Uterus (tissue), 2 donors: Measurements from ENCODE around the gene NCAM2.

ENCODE experiments used
- CTCF ChIP-seq, 4 experiments: fragments of 200-600 bp in 2 of 4; fragments of 450-650 bp in 2 of 4; sonication (generic) in 2 of 4; IDR thresholded peaks; one replicate each; pipeline ENCODE4 v1.5.1; 2016 to 2019; ENCODE audit warnings: antibody characterized with exemption in 4 of 4, mild to moderate bottlenecking in 2 of 4, moderate library complexity in 1 of 4
- POLR2A ChIP-seq, 2 donors: fragments of 450-650 bp; IDR thresholded peaks; one replicate each; pipeline ENCODE4 v1.6.1; 2016; ENCODE audit warnings: antibody characterized with exemption in 2 of 2, mild to moderate bottlenecking in 1 of 2, moderate library complexity in 1 of 2

GRCh38 chr21:21373969-21374368, 375.8 kb downstream of the NCAM2 start:
- TF ChIP-seq CTCF (IDR thresholded peaks at IDR 0.05) (no peak), POLR2A (IDR thresholded peaks at IDR 0.05) (no peak)
